HEK293T (cell line): ENCODE data around the gene PRG3.
"Not testable (repeated sequence)": the region's sequence is repeated elsewhere in the genome, so short reads cannot be mapped to it uniquely, and the experiment has no call there.

Experiments
- CTCF ChIA-PET: fragments of 350-600 bp; formaldehyde crosslinking; extraction: SDS; loops from one replicate; lab custom pipeline; 2021; ENCODE audit warnings: antibody characterized with exemption, inconsistent platforms; lab: Yijun Ruan, JAX
- POLR2A ChIA-PET: fragments of 350-600 bp; formaldehyde crosslinking; extraction: SDS; loops from one replicate; lab custom pipeline; 2020; ENCODE audit warnings: antibody characterized with exemption, inconsistent platforms; lab: Yijun Ruan, JAX
- DNase-seq: peaks from one replicate; pipeline ENCODE4 v3.0.0; 2012; ENCODE audit warnings: mixed read lengths; ENCODE audit errors: extremely low spot score
- ARNT ChIP-seq: fragments of 450-650 bp; IDR thresholded peaks from 2 replicates; pipeline ENCODE4 v1.6.1; 2017; ENCODE audit warnings: mild to moderate bottlenecking
- BHLHE40 ChIP-seq: fragments of 450-650 bp; IDR thresholded peaks from 2 replicates; pipeline ENCODE4 v1.6.1; 2016; ENCODE audit warnings: mild to moderate bottlenecking, moderate library complexity, borderline replicate concordance
- CTBP1 ChIP-seq: fragments of 450-650 bp; IDR thresholded peaks from 2 replicates; pipeline ENCODE4 v1.6.1; 2016; ENCODE audit warnings: borderline replicate concordance
- ELF4 ChIP-seq: fragments of 450-650 bp; IDR thresholded peaks from 2 replicates; pipeline ENCODE4 v1.6.1; 2017; ENCODE audit warnings: antibody characterized with exemption
- FOXA1 ChIP-seq: fragments of 450-650 bp; IDR thresholded peaks from 2 replicates; pipeline ENCODE4 v1.6.1; 2016; ENCODE audit warnings: mild to moderate bottlenecking
- FOXK2 ChIP-seq: fragments of 450-650 bp; IDR thresholded peaks from 2 replicates; pipeline ENCODE4 v1.6.1; 2016; ENCODE audit warnings: mild to moderate bottlenecking
- FOXM1 ChIP-seq: fragments of 450-650 bp; IDR thresholded peaks from 2 replicates; pipeline ENCODE4 v1.6.1; 2017; ENCODE audit warnings: mild to moderate bottlenecking, borderline replicate concordance
- HDGF ChIP-seq: fragments of 450-650 bp; IDR thresholded peaks from 2 replicates; pipeline ENCODE4 v1.6.1; 2017; ENCODE audit warnings: antibody characterized with exemption, borderline replicate concordance
- L3MBTL2 ChIP-seq: fragments of 450-650 bp; conservative IDR thresholded peaks from 2 replicates; pipeline ENCODE4 v1.6.1; 2016; ENCODE audit warnings: mild to moderate bottlenecking
- LEF1 ChIP-seq: fragments of 450-650 bp; IDR thresholded peaks from 2 replicates; pipeline ENCODE4 v1.6.1; 2017; ENCODE audit warnings: mild to moderate bottlenecking, borderline replicate concordance
- NFRKB ChIP-seq: fragments of 450-650 bp; IDR thresholded peaks from 2 replicates; pipeline ENCODE4 v1.6.1; 2016; ENCODE audit warnings: mild to moderate bottlenecking, moderate library complexity
- PKNOX1 ChIP-seq: fragments of 450-650 bp; IDR thresholded peaks from 2 replicates; pipeline ENCODE4 v1.6.1; 2016
- SP1 ChIP-seq: fragments of 450-650 bp; IDR thresholded peaks from 2 replicates; pipeline ENCODE4 v1.6.1; 2017
- SUZ12 ChIP-seq: fragments of 450-650 bp; IDR thresholded peaks from 2 replicates; pipeline ENCODE4 v1.6.1; 2016; ENCODE audit warnings: mild to moderate bottlenecking
- TARDBP ChIP-seq: fragments of 450-650 bp; IDR thresholded peaks from 2 replicates; pipeline ENCODE4 v1.6.1; 2016
- ZNF384 ChIP-seq: fragments of 450-650 bp; IDR thresholded peaks from 2 replicates; pipeline ENCODE4 v1.6.1; 2016

Gene PRG3

DNA sequence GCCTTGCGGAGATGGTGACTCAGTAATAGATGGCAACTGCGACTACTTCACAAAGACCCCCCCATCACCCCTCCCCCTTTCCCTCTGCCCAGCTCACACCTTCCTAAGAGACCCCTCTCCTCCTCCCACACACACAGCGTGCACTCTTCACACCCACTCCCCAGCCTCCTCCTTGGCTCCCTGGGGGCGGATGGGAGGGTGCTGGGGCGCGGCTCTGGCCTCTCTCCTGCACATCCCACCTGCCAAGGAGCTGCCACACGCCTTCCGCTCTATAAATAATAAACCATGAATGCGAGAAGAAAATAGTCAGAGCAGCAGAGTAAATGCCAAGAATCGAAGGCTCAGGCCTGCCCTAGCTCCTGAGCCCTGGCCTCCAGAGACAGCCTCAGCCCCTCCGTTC, 38.2 kb downstream of the PRG3 start:
- no peak for DNase-seq
- POLR2A ChIA-PET = interaction anchor here (1.5 kb wide), 1 partner anchor 17 kb away, joined by 8 read pairs; no protein-coding TSS in a partner anchor
- CTCF ChIA-PET = no interaction called here
- TF ChIP-seq FOXK2 (no peak), L3MBTL2 (no peak), ARNT (no peak), BHLHE40 (no peak), CTBP1 (no peak), SP1 (no peak), ZNF384 (no peak), NFRKB (no peak), HDGF (no peak), ELF4 (no peak), FOXA1 (no peak), TARDBP (no peak), FOXM1 (no peak), PKNOX1 (no peak), SUZ12 (no peak), LEF1 (no peak)

DNA sequence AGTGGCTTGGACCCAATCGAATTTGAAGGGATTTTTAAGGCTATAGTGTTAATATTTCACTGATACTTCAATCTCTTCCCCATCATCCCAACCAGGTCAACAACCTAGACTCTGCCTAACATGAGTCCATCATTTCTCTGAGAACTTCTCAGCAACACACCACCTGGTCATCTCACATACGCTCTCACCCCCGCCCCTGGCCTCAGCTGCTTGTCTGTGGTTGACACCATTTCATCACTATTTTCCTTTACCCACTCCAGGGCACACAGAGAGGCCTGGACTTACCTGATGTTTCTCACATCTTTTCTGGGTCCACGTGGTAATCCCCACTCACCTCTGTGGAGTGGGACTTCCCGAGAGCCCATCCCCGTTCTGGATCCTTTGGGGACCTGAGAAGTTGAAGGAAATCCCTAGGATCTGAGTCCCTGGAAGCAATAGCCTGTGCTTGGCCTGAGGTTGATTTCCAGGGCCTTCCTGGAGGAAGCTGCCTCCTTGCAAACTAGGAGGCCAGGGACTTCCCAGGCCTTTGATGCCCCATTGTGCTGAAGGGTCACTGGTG, 39.6 kb downstream of the PRG3 start:
- TF ChIP-seq PKNOX1 (no peak), TARDBP (no peak), FOXK2 (no peak), FOXA1 (no peak), HDGF (no peak), FOXM1 (no peak), CTBP1 (no peak)
- DNase-seq = no peak
- ChIA-PET CTCF (interaction anchor here (0.8 kb wide), 1 partner anchor 30 kb away, joined by 3 read pairs; no protein-coding TSS in a partner anchor), POLR2A (interaction anchor here (7.3 kb wide), 1 partner anchor 16 kb away, joined by 121 read pairs; the partner anchor contains the start of gene TNKS1BP1)

DNA sequence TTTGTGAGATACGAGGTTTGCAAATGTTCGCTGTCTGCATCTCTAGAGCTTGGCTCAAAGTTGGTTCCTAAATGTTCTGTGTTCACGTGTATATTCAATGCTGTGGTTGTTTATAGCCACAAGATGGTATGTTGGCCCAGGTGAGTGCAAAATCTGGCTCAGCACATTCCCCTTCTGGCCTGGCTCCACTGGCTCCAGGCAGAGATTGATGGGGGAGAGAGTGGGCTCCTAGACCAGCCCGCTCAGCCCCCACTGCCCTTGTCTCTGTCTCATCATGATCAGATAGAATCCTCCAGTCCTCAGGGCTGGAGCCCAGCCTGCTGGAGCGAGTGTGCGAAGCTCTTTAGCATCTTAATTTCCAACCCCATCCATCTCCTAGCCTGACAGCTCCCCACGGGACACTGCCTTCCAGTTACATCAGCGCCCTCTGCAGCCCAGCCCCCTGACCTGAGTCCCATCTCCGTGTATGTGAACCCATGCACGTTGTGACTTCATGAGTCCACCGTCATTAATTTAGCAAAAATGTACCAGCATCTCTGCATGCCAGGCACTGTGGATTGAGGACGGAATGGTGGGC, 40.8 kb downstream of the PRG3 start:
- POLR2A ChIA-PET = interaction anchor here (1.0 to 7.3 kb wide), 2 partner anchors 15 to 28 kb away, joined by 4 to 121 read pairs; partner anchors contain the start of gene TNKS1BP1
- CTCF ChIA-PET = interaction anchor here (0.6 to 1.1 kb wide), 7 partner anchors 10 to 1286 kb away, joined by 3 to 6 read pairs (median 3); no protein-coding TSS in a partner anchor
- TF ChIP-seq ELF4 = no peak
- peak; percentile 94 for TF ChIP-seq PKNOX1
- no peak for TF ChIP-seq SUZ12
- peak; percentile 56 for DNase-seq

GRCh38 chr11:57339328-57339727, 41.6 kb downstream of the PRG3 start:
- TF ChIP-seq NFRKB (no peak), LEF1 (no peak), ZNF384 (no peak), CTBP1 (no peak), ELF4 (no peak), BHLHE40 (no peak)
- ChIA-PET POLR2A (interaction anchor here (7.3 kb wide), 1 partner anchor 14 kb away, joined by 121 read pairs; the partner anchor contains the start of gene TNKS1BP1), CTCF (interaction anchor here (0.9 to 1.5 kb wide), 3 partner anchors 13 to 78 kb away, joined by 3 to 5 read pairs (median 3); no protein-coding TSS in a partner anchor)
- DNase-seq = no peak

DNA sequence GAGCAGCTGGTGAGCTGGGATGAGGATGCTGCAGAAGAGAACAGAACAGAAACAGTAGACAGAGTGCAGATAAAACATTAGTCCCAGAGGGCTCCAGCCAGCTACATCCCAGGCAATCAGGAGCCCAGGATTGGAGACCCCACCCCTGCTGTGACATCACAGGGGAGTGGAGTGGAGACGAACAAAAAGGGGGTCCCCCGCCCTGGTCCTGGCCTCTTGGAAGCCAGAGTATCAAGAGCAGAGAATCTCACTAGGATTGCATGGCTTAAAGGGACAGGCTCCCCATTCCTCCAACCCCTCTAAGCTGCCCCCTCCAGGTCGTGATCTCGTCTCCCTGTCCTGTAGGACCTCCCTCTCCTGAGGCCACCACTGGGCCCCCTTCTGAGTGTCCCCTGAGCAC, 42.8 kb downstream of the PRG3 start, which contains the start of gene P2RX3:
Gene P2RX3 (plus strand): TSS at position 211 of the 400 bp plus-strand sequence. CDS start 199 bp downstream, outside the sequence.
- TF ChIP-seq NFRKB (no peak), SP1 (no peak)
- DNase-seq = no peak
- POLR2A ChIA-PET = interaction anchor here (0.9 to 7.3 kb wide), 2 partner anchors 11 to 13 kb away, joined by 3 to 121 read pairs; partner anchors contain the start of gene TNKS1BP1
- CTCF ChIA-PET = interaction anchor here (0.6 to 1.5 kb wide), 2 partner anchors 12 to 497 kb away, joined by 3 to 4 read pairs; no protein-coding TSS in a partner anchor

DNA sequence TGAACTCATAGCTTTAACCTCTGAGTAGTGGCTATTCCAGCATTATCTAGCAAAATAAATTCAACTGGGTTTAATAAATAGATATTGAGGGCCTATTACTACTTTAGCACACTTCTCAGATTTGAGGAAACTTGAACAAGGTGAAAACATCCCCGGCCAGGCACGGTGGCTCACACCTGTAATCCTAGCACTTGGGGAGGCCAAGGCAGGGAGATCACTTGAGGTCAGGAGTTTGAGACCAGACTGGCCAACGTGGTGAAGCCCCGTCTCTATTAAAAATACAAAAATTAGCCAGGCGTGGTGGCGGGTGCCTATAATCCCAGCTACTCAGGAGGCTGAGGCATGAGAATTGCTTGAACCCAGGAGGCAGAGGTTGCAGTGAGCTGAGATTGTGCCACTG, 44.1 kb downstream of the PRG3 start:
- not testable (repeated sequence) for DNase-seq
- ChIA-PET CTCF (interaction anchor here (0.7 to 1.0 kb wide), 2 partner anchors 9 to 157 kb away, joined by 4 read pairs; no protein-coding TSS in a partner anchor), POLR2A (interaction anchor here (1.5 to 7.3 kb wide), 2 partner anchors 12 to 179 kb away, joined by 3 to 121 read pairs; partner anchors contain the start of genes SLC43A1 and TNKS1BP1)
